ENCODE measurements around the gene ANKK1. TPM values are rescaled to one million over a fixed set of nuclear protein-coding genes. Genes with fewer than 3 reads are reported as not detected.

The ANKK1 gene
- total RNA-seq, 2 donors from 2014 or later = 0.78 to 1.3 TPM

GRCh38 chr11:113405724-113406478 lies 18.3 kb downstream of the ANKK1 start:
- intact Hi-C loops (cut with DNase I) = no loop called here
- no peaks in the 10 kb centered on the region for H3K4me1 ChIP-seq
- DNase-seq (no peak), ATAC-seq (no peak)
- no peaks in the 10 kb centered on the region for H3K9me3 ChIP-seq
- no peak overlapping the region for H3K4me3 ChIP-seq
- no peaks in the 10 kb centered on the region for H3K27me3 ChIP-seq
- 59 to 65% methylated on average over 7 of the region's 7 CpGs for WGBS, 2 donors
- H3K36me3 ChIP-seq (replicated peaks in 1 of 2; ENCODE audit: insufficient read depth in 1 of 2, low read depth in 2 of 2) = no peaks in the 10 kb centered on the region
- H3K27ac ChIP-seq = no peak overlapping the region
- TF ChIP-seq CTCF (IDR thresholded peaks at IDR 0.05) = no peak
- TF ChIP-seq POLR2A (IDR thresholded peaks at IDR 0.05) = no peak

- Histone ChIP-seq H3K9me3 (no peaks in the 10 kb centered on the region), H3K4me3 (no peak overlapping the region), H3K36me3 (replicated peaks in 1 of 2; ENCODE audit: insufficient read depth in 1 of 2, low read depth in 2 of 2) (no peaks in the 10 kb centered on the region), H3K27ac (no peak overlapping the region), H3K27me3 (no peaks in the 10 kb centered on the region), H3K4me1 (no peaks in the 10 kb centered on the region)
- DNase-seq (no peak), ATAC-seq (no peak)
- TF ChIP-seq POLR2A (IDR thresholded peaks at IDR 0.05) (no peak), CTCF (IDR thresholded peaks at IDR 0.05) (no peak)
- WGBS, 2 donors = 54 to 85% methylated on average over 2 to 3 of the region's 3 CpGs
- intact Hi-C loops (cut with DNase I) = no loop called here
Observed at GRCh38 chr11:113407163-113407562, 19.6 kb downstream of the ANKK1 start.

GRCh38 chr11:113408206-113408605 lies 20.6 kb downstream of the ANKK1 start:
- H3K27me3 ChIP-seq = no peaks in the 10 kb centered on the region
- 42 to 43% methylated on average over 9 of the region's 9 CpGs for WGBS, 2 donors
- DNase-seq = no peak
- no peaks in the 10 kb centered on the region for H3K9me3 ChIP-seq
- no peak for TF ChIP-seq CTCF (IDR thresholded peaks at IDR 0.05)
- no peak for TF ChIP-seq POLR2A (IDR thresholded peaks at IDR 0.05)
- no peaks in the 10 kb centered on the region for H3K36me3 ChIP-seq (replicated peaks in 1 of 2; ENCODE audit: insufficient read depth in 1 of 2, low read depth in 2 of 2)
- no peak overlapping the region for H3K4me3 ChIP-seq
- no peak for ATAC-seq
- no peaks in the 10 kb centered on the region for H3K4me1 ChIP-seq
- intact Hi-C loops (cut with DNase I) = no loop called here
- H3K27ac ChIP-seq = no peak overlapping the region

GRCh38 chr11:113408887-113409286 lies 21.3 kb downstream of the ANKK1 start:
- 71 to 88% methylated on average over 9 of the region's 9 CpGs for WGBS, 2 donors
- DNase-seq (no peak), ATAC-seq (no peak)
- Histone ChIP-seq H3K9me3 (no peaks in the 10 kb centered on the region), H3K27me3 (no peaks in the 10 kb centered on the region), H3K36me3 (replicated peaks in 1 of 2; ENCODE audit: insufficient read depth in 1 of 2, low read depth in 2 of 2) (no peaks in the 10 kb centered on the region), H3K4me3 (no peak overlapping the region), H3K4me1 (no peaks in the 10 kb centered on the region), H3K27ac (no peak overlapping the region)
- intact Hi-C loops (cut with DNase I) = no loop called here
- TF ChIP-seq CTCF (IDR thresholded peaks at IDR 0.05) (no peak), POLR2A (IDR thresholded peaks at IDR 0.05) (no peak)

- no peak for TF ChIP-seq POLR2A (IDR thresholded peaks at IDR 0.05)
- no peak for TF ChIP-seq CTCF (IDR thresholded peaks at IDR 0.05)
- WGBS, 2 donors = 65 to 82% methylated on average over 3 of the region's 3 CpGs
- Histone ChIP-seq H3K4me3 (no peak overlapping the region), H3K4me1 (no peaks in the 10 kb centered on the region), H3K9me3 (no peaks in the 10 kb centered on the region), H3K27ac (no peak overlapping the region), H3K36me3 (replicated peaks in 1 of 2; ENCODE audit: insufficient read depth in 1 of 2, low read depth in 2 of 2) (no peaks in the 10 kb centered on the region), H3K27me3 (no peaks in the 10 kb centered on the region)
- intact Hi-C loops (cut with DNase I) = no loop called here
- ATAC-seq (no peak), DNase-seq (no peak)
Observed at GRCh38 chr11:113409526-113409925, 21.9 kb downstream of the ANKK1 start.
